Middle frontal gyrus (tissue), 1 donor: ENCODE measurements around the gene CADM1.

Experiments used
- DNase-seq: peaks from one replicate; pipeline ENCODE4 v3.0.0-alpha.2; 2015; ENCODE audit warnings: low spot score; ENCODE audit errors: extremely low spot score

CADM1 gene

DNA sequence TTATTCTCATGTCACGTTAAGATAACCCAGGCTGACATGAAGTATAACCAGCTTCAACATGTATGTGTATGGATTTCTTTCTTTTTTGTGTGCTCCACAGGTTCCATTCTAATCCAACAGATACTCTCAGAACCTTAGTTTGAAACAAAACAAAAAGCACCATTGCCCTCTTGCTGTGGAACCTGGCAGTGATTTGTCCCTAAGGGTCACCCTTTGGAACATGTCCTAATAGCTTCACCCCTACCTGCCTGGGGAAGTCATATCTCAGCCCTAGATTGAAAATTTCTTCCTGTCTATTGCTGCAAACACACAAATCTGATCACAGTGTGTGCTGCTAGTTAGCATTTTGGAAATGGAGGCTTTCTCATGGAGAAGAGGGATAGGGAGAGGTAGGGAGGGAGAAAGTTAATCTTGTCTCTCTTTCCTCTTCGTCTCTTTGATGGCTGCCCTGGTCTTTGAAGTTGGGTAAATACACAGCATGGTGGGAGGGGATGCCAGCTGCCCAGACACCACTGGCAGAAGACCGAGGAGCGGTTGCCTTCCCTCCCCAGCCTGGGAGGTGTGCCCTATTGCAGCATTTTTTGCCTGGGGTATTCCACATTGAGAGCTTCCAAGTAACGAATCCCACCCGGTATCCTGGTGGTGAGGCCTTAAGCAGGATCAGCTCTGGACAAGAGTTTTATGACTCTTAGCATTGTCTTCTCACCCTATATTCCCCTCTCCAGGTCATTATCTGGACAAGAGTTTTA lies 11.6 kb upstream of the CADM1 start:
- DNase-seq = no peak

- no peak for DNase-seq
Measured at GRCh38 chr11:115506954-115507675, 2.9 kb upstream of the CADM1 start.

- DNase-seq = no peak
Measured at GRCh38 chr11:115505175-115505574, 960 bp upstream of the CADM1 start.

- DNase-seq = no peak
Measured at GRCh38 chr11:115503886-115504275, 334 bp downstream of the CADM1 start.

GRCh38 chr11:115503083-115503885 lies 931 bp downstream of the CADM1 start:
- peak; percentile 80 for DNase-seq

DNA sequence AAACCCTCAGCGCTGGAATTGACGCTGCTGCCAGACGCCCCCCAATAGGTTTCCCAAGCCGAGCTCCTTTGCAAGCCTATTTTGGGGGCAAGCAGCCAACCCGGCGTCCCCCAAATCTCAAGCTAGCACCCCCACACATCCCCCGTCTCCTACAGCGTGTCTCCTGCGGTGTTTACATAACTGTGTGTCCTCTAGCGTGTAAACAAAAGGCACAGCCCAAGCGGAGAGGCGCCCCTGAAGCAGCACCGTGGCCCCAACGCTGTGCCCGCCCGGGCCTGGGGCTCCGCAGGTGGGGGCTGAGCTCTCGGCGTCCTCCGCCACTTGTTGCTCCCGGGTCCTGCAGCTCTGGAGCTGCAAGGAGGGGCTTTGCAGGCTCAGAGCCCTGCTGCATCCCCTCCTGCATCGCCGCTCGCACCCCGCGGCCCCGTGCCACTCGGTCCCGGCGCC lies 1.6 kb downstream of the CADM1 start:
- no peak for DNase-seq

- DNase-seq = no peak
Measured at GRCh38 chr11:115501893-115502589, 2.2 kb downstream of the CADM1 start.

- no peak for DNase-seq
Measured at GRCh38 chr11:115501502-115501892, 2.7 kb downstream of the CADM1 start.

- no peak for DNase-seq
Measured at GRCh38 chr11:115500547-115501501, 3.4 kb downstream of the CADM1 start.

- DNase-seq = no peak
Measured at GRCh38 chr11:115499891-115500290, 4.3 kb downstream of the CADM1 start.

DNA sequence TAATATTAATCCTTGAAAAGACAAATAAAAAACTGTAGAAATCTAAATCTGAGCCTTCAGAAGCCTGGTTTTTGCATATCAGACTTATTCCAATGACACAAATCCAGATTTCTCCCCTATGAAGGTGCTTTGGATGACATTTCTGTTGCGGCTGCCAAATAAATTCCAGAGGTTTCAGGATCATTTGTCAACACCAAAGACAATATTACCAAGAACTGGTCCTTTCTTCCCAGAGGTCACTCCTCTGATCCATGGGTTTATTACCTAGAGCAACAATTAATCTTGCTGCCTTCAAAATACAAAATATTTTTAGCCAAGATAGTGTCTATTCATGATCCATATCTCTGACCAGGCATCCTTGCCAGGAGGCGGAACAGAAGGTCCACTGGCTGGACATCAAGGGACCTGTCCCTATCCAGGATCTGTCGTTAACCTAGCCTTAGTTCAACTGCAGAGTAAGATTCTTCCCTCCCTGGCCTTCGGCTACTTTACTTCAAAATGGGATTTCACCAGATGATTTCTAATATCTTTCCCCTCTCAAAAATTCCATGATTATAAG lies 4.9 kb downstream of the CADM1 start:
- DNase-seq = no peak

- no peak for DNase-seq
Measured at GRCh38 chr11:115498354-115498753, 5.9 kb downstream of the CADM1 start.

GRCh38 chr11:115497303-115497702 lies 6.9 kb downstream of the CADM1 start:
- no peak for DNase-seq

DNA sequence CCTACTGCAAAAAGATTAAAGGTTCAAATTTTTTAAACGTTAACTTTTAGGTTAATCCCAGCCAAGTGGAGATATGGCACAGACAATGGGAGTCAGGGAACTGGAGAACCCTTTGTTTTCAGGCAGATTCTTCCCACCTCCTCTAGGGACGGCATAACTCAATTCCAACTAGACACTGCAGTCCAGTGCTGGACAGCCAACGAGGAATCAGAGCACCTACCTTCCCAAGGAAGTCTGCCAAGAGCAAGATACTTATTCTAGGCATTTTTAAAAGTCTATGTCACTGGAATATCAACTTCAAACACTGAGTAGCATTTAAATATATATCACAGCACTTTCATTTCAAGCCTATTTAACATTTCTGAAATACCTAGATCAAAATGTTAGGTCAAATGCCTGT lies 7.3 kb downstream of the CADM1 start:
- DNase-seq = no peak

DNA sequence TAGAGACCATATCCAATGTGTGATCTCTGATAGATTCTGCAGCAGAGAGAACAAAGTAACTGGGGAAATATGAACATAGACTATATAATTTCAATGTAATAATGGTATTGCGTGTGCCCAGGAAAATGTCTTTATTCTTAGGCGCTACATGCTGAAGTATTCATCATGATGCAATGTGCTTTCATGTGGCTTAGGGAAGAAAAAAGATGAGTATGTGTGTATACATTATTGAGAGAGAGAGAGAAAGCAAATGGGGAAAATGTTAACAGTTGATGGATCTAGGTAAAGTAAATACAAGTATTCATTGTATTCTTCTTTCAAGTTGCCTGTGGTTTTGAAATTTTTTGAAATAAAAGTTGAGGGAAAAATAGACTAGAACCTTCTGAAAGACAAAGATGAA lies 10.3 kb downstream of the CADM1 start:
- DNase-seq = no peak

GRCh38 chr11:115493488-115493887 lies 10.7 kb downstream of the CADM1 start:
- no peak for DNase-seq

- no peak for DNase-seq
Measured at GRCh38 chr11:115489466-115489865, 14.7 kb downstream of the CADM1 start.

DNA sequence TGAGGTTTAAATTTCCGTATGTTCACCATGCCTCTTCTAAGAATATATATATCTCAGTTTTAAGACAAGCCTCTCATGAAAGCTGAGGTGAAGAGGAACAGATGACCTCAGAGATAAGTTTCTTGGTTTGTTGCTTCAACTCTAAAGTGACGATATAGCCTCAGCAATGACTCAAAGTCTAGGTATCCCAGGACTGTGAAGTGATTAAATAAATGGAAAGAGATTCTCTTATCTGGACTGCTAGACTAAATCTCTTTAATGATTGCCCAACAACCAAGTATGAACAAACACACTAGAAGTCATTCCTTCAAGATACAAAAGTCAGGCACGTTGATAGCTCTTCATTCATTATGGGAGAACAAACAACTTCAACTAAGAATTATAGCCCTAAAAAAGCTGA lies 15.3 kb downstream of the CADM1 start:
- no peak for DNase-seq

DNA sequence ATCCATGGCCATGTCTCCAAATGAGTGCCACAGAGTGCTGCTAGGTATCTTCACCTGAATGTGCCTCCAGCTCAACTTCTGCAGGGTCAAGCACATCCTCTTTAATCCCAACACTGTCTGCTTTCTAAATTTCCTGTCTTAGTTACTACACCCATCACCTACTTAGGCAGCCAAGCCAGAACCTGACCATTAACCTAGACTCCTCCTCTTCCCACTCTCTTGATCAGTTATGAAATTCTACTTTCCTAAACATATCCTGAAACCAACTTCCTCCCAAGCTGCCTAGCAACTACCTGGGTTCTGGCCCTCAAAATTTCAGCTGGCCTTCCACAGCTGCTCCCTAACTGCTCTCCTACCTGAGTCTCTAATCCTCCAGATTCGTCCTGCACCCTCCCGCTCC lies 22.7 kb downstream of the CADM1 start:
- DNase-seq = no peak

GRCh38 chr11:115480611-115481010 lies 23.6 kb downstream of the CADM1 start:
- DNase-seq = no peak
